Thymus (tissue), 11 donors: ENCODE results near the gene RABGAP1L. TPM values are rescaled to one million over a fixed set of nuclear protein-coding genes. Genes with fewer than 3 reads are reported as not detected.

Source experiments
- DNase-seq, 9 donors: peaks; one replicate each; pipeline ENCODE4 v3.0.0-alpha.2; 2013; ENCODE audit warnings: low spot score in 9 of 9, low read depth in 6 of 9, missing footprints in 1 of 9
- H3K27ac ChIP-seq, 2 donors: one replicate each; pipeline ENCODE4 v1.5.1; 2013; ENCODE audit warnings: control low read depth in 1 of 2, low read depth in 1 of 2, low read length in 1 of 2, mild to moderate bottlenecking in 1 of 2, moderate library complexity in 1 of 2
- H3K27me3 ChIP-seq, 2 donors: one replicate each; pipeline ENCODE4 v1.5.1; 2013; ENCODE audit warnings: low read length in 1 of 2; ENCODE audit not compliant: control insufficient read depth in 2 of 2, insufficient read depth in 1 of 2
- H3K36me3 ChIP-seq, 2 donors: one replicate each; pipeline ENCODE4 v1.5.1; 2013; ENCODE audit warnings: low read length in 1 of 2, mild to moderate bottlenecking in 1 of 2, moderate library complexity in 1 of 2; ENCODE audit not compliant: control insufficient read depth in 2 of 2, insufficient read depth in 2 of 2
- H3K4me1 ChIP-seq, 2 donors: one replicate each; pipeline ENCODE4 v1.5.1; 2013; ENCODE audit warnings: low read length in 2 of 2; ENCODE audit not compliant: control insufficient read depth in 2 of 2, insufficient read depth in 2 of 2
- H3K4me3 ChIP-seq, 2 donors: one replicate each; pipeline ENCODE4 v1.5.1; 2013; ENCODE audit warnings: low read length in 2 of 2, control low read depth in 1 of 2, mild to moderate bottlenecking in 1 of 2
- H3K9me3 ChIP-seq, 2 donors: one replicate each; pipeline ENCODE4 v1.5.1; 2013; ENCODE audit warnings: low read length in 1 of 2, mild to moderate bottlenecking in 1 of 2; ENCODE audit not compliant: control insufficient read depth in 2 of 2, insufficient read depth in 1 of 2
- WGBS: extraction: QIAGEN DNeasy Blood & Tissue Kit; methylation state at CpG from one replicate; pipeline ENCODE4 v1.1.7; 2013; 5-methylcytosine and 5-hydroxymethylcytosine counted together
- polyA plus RNA-seq: library from polyadenylated mRNA; stranded (reverse); fragments of 200-250 nt; gene quantifications from one replicate; pipeline ENCODE4 v1.2.3, GENCODE V29; 2013
- total RNA-seq: library from RNA; stranded (reverse); fragments of 120-200 nt; gene quantifications from one replicate; pipeline ENCODE4 v1.2.4, GENCODE V29; 2013
- donor health status: healthy.

The RABGAP1L gene
- total and polyA plus RNA-seq, 2 donors = 30.6 to 37.4 TPM

DNA sequence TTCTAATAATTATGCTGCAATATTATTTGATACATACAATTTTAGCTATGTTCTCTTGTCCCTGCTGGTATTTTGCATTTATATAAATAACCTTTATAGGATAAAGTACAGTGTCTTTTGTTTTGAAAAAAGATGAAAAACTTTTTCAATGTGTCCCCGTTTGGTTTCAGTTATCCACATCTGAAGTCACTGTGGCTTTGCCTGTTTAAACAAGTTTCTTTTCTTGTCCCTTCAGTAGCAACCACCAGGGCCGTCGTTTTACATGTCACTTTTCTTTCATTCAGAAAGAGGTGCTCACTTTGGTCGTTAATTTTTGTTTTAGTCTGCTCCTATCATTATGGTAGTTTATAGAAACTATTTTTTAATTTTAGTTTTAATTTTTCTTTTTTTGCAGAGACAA lies 41.4 kb downstream of the RABGAP1L start:
- no peak overlapping the region for H3K4me3 ChIP-seq
- no peaks in the 10 kb centered on the region for H3K27me3 ChIP-seq
- no peaks in the 10 kb centered on the region for H3K4me1 ChIP-seq
- no peak overlapping the region for H3K27ac ChIP-seq
- 4% methylated on average over 4 of the region's 4 CpGs for WGBS
- DNase-seq = peak in 7 of 9 donors; percentile 6 to 68 (median 16)
- no peaks in the 10 kb centered on the region for H3K36me3 ChIP-seq
- H3K9me3 ChIP-seq = no peaks in the 10 kb centered on the region

DNA sequence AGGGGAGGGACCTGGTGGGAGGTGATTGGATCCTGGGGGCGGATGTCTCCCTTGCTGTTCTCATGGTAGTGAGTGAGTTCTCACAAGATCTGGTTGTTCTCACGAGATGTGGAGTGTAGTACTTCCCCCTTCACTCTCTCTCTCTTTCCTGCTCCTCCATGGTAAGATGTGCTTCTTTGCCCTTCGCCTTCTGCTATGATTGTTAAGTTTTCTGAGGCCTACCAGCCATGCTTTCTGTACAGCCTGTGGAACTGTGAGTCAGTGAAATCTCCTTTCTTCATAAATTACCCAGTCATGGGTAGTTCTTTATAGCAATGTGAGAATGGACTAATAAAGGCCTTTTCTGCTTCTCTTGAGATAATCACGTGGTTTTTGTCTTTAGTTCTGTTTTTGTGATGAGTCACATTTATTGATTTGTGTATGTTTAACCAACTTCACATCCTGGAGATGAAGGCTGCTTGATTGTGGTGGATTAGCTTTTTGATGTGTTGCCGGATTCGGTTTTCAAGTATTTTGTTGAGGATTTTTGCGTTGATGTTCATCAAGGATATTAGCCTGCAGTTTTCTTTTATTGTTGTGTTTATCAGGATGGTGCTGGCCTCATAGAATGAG lies 45.5 kb downstream of the RABGAP1L start:
- 82% methylated on average over 7 of the region's 7 CpGs for WGBS

DNA sequence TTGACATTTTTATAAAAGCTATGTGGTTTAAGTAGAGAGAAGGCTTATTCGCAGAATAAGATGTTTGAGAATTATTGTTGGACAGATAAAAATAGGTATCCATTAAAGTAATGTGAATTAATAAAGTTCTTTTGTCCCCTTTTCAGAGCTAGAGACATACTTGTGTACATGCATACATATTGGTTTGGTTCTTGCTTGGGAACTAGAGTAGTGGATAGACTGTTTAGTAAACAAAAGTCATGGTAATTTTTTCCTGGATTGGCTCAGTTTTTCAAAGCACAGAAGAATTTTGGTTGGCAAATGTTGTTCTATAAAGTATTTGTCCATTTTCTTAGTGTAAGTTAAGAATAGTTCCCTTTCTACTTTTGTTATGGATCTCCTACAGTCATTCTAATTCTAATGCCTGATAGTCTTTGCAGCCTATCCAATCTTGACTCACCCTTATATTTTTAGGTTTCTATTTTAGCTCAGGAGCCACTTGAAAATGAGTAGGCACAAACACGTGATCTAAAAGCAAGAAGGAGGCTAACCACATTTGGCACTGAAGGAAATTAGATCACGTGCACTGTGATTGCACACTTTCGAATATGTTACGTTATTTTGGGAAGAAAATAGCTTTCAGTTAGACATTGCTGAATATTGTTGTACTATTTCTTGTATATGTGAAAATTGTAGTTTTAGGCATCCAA lies 47.0 kb downstream of the RABGAP1L start:
- 71% methylated on average over 5 of the region's 5 CpGs for whole genome bisulfite sequencing
- no peaks in the 10 kb centered on the region for H3K9me3 ChIP-seq
- no peak for DNase-seq

More for the DNA sequence above, 45.5 kb downstream of the RABGAP1L start:
- no peaks in the 10 kb centered on the region for H3K27me3 ChIP-seq
- H3K9me3 ChIP-seq = no peaks in the 10 kb centered on the region
- H3K4me1 ChIP-seq = no peaks in the 10 kb centered on the region
- no peaks in the 10 kb centered on the region for H3K36me3 ChIP-seq
- no peak overlapping the region for H3K4me3 ChIP-seq
- no peak for DNase-seq
- no peak overlapping the region for H3K27ac ChIP-seq

DNA sequence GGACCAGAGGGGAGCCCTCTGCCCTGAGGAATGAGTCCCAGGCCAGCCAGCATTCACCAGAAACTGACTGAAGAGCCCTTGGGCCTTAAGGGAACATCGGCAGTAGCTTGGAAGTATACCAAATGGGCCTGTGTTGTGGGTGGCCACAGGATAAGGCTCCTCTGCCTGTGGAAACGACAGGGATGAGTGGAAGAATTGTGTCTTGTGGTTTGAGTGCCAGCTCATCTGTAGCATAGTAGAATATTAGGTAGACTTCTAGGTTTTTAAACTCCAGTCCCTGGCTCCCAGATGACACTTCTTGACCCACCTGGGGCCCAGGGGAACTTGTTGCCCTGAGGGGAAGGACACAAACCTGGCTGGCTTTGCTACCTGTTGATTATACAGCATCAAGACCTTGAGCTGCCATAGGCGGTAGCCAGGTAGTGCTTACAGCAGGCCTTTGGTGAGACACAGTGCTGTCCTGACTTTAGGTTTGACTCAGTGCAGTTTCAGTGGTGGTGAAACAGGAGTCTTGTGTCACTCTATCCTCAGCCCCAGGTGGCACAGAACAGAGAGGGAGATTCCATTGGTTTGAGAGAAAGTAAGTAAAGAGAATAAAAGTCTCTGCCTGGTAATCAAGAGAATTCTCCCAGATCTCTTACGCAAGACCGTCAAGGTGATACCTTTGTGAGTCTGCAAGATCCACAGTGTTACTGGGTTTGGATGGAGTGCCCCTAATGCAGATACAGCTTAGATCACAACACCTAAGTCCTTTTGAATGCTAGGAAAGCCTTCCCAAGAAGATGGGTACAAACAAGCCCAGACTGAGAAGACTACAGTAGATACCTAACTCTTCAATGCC lies 50.2 kb downstream of the RABGAP1L start:
- no peak for DNase-seq
- H3K27me3 ChIP-seq = no peaks in the 10 kb centered on the region

More for the DNA sequence above, 47.0 kb downstream of the RABGAP1L start:
- no peak overlapping the region for H3K4me3 ChIP-seq
- no peaks in the 10 kb centered on the region for H3K27me3 ChIP-seq
- no peaks in the 10 kb centered on the region for H3K36me3 ChIP-seq
- H3K27ac ChIP-seq = no peak overlapping the region
- no peaks in the 10 kb centered on the region for H3K4me1 ChIP-seq

DNA sequence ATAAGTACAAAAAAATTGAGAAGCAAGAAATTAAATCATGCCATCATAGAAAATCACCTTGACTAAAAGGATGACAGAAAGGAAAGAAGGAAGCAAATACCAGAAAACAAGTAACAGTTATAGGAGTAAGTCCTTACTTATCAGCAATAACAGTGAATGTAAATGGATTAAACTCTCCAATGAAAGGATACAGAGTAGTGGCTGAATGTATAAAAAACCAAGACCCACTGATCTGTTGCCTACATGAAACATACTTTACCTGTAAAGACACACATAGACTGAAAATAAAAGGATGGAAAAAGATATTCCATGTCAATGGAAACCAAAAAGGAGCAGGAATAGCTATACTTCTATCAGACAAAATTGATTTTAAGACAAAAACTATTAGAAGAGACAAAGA lies 52.2 kb downstream of the RABGAP1L start:
- Histone ChIP-seq H3K4me1 (no peaks in the 10 kb centered on the region), H3K4me3 (no peak overlapping the region), H3K27ac (no peak overlapping the region), H3K27me3 (no peaks in the 10 kb centered on the region), H3K9me3 (no peaks in the 10 kb centered on the region), H3K36me3 (no peaks in the 10 kb centered on the region)
- no peak for DNase-seq

More for the DNA sequence above, 50.2 kb downstream of the RABGAP1L start:
- H3K4me3 ChIP-seq = no peak overlapping the region
- H3K27ac ChIP-seq = no peak overlapping the region
- H3K4me1 ChIP-seq = no peaks in the 10 kb centered on the region
- H3K9me3 ChIP-seq = no peaks in the 10 kb centered on the region
- no peaks in the 10 kb centered on the region for H3K36me3 ChIP-seq
- WGBS = 95% methylated on average over 5 of the region's 5 CpGs

DNA sequence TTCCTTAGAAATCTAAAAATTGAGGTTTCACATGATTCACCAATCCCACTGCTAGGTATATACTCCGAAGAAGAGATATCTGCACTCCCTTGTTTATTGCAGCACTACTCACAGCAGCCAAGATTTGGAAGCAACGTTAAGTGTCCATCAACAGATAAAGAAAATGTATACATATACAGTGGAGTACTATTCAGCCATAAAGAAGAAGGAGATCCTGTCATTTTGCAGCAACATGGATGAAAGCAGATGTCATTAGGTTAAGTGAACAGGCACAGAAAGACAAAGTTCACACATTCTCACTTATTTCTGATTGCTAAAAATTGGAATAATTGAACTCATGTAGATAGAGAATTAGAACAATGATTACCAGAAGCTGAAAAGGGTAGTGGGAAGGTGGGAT lies 56.4 kb downstream of the RABGAP1L start:
- no peak overlapping the region for H3K4me3 ChIP-seq
- H3K4me1 ChIP-seq = no peaks in the 10 kb centered on the region
- 97% methylated on average over 2 of the region's 2 CpGs for WGBS
- H3K36me3 ChIP-seq = no peaks in the 10 kb centered on the region
- H3K27ac ChIP-seq = no peak overlapping the region
- H3K9me3 ChIP-seq = no peaks in the 10 kb centered on the region
- H3K27me3 ChIP-seq = no peaks in the 10 kb centered on the region
- no peak for DNase-seq

DNA sequence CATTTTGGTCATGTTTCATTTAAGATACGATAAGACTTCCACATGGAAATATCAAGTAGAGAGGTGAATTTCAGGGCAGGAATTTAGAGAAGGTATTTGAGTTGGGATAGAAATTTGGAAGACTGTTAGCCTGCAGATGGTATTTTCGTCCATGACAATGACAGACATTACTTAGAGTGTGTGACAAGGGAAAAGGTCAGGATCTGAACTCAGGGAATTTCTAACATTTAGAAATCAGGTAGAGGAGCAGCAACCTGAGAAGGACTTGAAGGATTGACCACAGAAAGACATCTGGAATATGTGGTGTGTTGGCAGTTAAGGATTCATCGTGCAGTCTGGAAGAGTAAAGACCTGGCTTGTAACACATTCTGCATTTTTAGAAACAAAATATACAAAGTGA lies 57.9 kb downstream of the RABGAP1L start:
- Histone ChIP-seq H3K27ac (no peak overlapping the region), H3K9me3 (no peaks in the 10 kb centered on the region), H3K27me3 (no peaks in the 10 kb centered on the region), H3K4me1 (no peaks in the 10 kb centered on the region), H3K36me3 (peaks cover 0 to 5% of the 10 kb centered on the region in 2 donors), H3K4me3 (no peak overlapping the region)
- DNase-seq = no peak
- 68% methylated on average over 3 of the region's 3 CpGs for WGBS

DNA sequence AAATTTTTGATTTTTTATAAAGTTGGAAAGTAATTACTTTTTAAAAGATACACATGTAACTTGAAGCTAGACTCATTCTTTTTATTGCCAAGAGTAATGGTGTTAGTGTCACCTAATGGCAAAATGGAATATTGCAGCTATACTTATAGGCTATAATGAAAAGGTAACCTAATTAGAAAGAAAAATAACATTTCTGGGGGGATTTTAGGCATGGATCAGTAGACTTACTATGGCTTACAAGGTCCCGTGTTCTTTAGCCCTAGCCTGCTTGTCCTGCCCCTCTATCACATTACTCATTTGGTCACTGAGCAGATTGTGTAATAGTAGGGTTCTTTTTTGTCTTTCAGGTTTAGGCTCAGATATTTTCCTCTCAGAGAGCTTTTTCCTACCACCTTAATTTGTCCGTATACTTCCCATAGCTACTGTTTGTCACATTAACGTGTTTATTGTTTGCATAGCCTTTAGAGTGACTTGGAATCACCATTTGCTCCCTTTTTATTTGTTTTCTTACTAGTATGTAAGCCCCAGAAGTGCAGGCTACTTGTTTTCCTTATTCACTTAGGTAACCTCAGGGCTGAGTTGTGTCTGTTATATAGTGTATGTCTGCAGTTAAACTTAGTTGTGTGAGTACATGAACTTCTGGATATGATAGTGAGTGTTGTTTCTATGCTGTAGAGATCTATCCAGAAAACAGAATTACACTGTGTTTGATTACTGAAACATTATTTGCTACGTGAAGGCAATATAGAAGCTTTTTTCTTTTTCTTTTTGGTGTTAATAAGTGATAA lies 58.7 kb downstream of the RABGAP1L start:
- Histone ChIP-seq H3K27me3 (no peaks in the 10 kb centered on the region), H3K27ac (no peak overlapping the region), H3K4me3 (no peak overlapping the region), H3K36me3 (peaks cover 0 to 10% of the 10 kb centered on the region in 2 donors), H3K9me3 (peaks cover 0 to 3% of the 10 kb centered on the region in 2 donors), H3K4me1 (no peaks in the 10 kb centered on the region)
- 69% methylated on average over 4 of the region's 4 CpGs for WGBS
- peak in 8 of 9 donors; percentile 3 to 61 (median 35) for DNase-seq
